Amygdala (tissue), 56 donors: ENCODE results near the gene FERD3L.

Experiments used
- DNase-seq, 56 donors: peaks; one replicate each; lab custom pipeline; 2025; lab: John Stamatoyannopoulos, UW

The FERD3L gene

DNA sequence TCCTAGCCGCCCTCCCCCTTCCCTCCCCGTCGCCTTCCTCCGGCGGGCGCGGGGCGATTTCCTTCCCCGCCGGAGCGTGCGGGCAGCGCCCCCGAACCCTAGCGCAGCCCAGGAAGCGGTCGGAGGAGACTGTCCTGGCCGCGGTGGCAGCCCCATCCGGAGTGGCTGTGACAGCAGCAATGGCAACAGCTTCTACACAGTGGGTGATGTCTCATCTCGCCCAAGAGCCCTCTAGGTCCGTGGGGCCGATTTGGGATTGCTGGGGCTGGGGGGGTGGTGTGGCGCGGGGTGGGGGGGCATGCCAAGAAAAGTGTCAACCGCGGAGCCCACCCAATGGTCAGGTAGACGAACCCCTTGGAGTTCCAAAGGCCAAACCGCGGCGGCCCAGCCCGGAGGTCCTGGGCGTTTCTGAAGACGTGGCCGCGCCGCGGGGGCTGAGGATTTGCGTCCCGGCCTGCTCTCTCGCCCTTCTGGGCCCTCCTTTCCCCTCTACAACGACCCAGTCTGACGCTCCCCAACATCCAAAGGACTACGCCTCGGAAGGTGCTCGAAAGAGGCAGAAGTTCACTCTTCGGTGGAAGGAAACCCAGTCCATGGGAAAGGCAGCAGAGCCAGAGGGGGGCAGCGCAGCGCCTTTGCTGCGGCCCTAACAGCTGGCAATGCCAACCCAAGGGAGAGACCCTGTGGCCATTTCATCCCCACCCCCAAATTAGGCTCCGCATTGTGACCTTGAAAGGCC lies 27.2 kb downstream of the FERD3L start:
- no peak for DNase-seq

DNA sequence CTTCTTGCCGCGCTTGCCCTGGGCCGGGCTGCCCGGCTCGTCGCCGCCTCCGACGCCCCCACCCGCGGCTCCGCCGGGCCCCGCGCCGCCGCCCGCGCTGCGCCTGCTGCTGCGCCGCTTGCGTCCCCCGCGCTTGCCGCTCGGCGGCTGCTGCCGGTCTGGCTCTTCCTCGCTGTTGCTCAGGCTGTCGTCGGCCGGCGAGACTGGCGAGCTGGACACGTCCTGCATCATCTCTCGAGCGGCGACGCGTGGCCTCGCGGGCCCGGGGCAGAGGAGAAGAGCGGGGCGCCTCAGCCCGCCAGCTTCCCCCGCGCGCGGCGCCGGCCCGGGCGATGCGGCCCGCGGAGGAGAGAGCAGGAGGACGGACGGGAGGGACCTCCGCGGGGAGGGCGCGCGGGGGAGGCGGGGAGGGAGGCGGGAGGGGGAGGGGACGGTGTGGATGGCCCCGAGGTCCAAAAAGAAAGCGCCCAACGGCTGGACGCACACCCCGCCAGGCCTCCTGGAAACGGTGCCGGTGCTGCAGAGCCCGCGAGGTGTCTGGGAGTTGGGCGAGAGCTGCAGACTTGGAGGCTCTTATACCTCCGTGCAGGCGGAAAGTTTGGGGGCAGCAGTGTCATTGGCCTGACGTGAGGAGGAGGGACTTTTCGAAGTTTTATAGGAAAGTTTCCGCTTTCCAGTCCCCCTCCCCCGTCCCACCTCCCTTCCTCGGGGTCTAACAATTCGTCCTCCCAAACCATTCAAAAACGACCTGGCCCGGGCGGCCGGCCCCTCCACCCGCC lies 27.9 kb downstream of the FERD3L start, which contains the start of gene TWIST1:
Gene TWIST1, minus strand, starts transcription at position 546 of the 779 bp plus-strand sequence. Its CDS starts 315 bp downstream, at position 231.
- no peak for DNase-seq

DNA sequence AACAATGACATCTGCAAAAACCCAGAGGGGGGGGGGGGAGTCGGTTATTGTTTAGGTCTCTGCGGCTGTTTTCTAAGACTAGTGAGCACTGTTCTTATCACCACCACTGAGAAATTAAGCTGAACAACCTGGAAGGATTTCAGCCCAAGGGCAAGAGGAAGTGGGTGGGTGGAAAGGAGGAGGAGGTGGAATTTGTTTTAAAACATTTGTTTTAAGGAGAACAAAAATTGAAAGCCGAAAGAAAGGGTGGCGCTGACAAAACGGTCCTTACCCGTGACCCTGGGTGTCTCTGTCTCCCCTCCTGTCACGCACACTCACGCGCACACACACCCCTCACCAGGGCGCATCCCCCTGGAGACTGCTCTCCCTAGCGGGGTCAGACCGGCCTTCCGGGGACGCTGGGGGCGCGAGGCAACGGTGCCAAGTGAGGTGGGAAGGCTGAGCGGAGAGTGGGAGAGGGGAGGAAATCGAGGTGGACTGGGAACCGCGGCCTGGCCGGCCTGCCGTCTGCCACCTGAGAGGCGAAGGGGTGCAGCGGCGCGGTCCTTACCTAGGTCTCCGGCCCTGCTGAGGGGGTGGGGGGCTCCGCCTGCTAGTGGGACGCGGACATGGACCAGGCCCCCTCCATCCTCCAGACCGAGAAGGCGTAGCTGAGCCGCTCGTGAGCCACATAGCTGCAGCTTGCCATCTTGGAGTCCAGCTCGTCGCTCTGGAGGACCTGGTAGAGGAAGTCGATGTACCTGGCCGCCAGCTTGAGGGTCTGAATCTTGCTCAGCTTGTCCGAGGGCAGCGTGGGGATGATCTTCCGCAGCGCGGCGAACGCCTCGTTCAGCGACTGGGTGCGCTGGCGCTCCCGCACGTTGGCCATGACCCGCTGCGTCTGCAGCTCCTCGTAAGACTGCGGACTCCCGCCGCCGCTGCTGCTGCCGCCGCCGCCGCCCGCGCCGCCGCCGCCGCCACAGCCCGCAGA lies 28.8 kb downstream of the FERD3L start:
- no peak for DNase-seq

- DNase-seq: no peak
These were observed 30.7 kb downstream of the FERD3L start for GRCh38 chr7:19114551-19114855.

GRCh38 chr7:19113855-19114550 lies 31.2 kb downstream of the FERD3L start:
- DNase-seq: no peak

DNA sequence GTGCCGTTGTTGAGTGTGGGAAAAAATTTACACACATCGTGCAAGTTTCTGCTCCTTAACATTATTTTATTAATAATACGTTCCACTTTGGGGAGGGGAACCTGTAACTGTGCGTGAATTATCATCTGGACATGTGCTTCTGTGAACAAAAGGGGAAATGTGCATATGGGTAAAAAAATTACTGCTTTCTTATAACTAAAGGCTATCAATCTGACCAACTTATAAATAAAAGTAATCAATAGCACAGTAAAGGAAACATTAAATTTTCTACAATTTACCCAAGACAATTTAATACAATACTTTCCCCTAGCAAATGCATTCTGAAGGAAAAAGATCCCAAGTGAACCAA lies 32.2 kb downstream of the FERD3L start:
- DNase-seq: no peak

DNA sequence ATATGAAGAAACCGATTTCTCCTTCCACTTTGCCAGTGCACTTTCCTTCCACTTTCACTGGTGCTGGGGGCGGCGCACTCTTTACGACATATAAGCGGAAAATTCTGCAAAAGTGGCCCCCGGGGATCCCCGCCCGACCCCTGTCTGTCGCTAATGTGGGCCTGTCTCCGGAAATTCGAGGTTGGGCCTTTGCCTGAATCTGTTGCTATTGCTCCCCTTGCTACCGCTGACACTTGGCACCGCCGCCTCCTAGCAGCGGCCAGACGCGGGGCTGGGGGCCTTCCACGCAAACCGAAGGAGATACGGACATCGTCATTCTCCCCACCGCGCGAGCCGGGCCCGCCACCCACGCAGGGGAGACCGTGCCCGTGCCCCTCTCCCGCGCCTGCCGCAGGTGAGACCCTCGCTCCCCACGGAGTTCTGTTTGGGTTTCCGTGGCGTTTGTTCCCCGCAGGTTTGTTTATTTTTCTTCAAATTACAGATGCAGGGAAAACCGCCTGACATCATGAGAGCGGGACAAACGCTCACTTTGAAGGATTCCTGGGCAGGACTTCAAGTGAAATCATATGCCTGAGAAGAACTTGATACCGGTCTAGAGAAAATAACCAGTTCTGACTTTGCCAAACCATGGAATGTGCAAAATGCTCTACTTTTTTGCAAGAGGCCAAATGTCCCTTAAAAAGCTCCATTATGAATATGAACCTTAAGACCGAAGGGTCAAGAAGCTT lies 32.8 kb downstream of the FERD3L start:
- no peak for DNase-seq

- no peak for DNase-seq
These were observed 33.5 kb downstream of the FERD3L start for GRCh38 chr7:19111474-19112273.

DNA sequence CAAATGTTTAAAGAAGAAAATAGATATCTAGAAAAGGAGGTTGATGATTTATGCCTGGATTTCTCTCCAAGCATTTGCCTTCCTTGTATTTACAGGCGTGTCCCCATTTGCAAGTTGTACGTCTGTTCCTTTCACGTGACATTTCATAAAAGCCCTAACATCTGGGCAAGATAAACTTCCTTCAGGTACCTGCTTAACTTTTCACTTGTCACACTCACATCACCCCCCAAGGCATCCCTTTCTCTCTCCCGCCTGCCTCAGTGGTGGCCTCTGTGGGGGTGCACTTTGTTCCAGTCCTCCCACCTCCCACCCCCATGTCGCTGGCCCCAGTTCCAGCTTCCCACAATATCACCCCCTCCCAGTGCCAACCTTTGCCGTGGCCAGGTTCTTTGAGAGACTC lies 34.4 kb downstream of the FERD3L start:
- DNase-seq: no peak

DNA sequence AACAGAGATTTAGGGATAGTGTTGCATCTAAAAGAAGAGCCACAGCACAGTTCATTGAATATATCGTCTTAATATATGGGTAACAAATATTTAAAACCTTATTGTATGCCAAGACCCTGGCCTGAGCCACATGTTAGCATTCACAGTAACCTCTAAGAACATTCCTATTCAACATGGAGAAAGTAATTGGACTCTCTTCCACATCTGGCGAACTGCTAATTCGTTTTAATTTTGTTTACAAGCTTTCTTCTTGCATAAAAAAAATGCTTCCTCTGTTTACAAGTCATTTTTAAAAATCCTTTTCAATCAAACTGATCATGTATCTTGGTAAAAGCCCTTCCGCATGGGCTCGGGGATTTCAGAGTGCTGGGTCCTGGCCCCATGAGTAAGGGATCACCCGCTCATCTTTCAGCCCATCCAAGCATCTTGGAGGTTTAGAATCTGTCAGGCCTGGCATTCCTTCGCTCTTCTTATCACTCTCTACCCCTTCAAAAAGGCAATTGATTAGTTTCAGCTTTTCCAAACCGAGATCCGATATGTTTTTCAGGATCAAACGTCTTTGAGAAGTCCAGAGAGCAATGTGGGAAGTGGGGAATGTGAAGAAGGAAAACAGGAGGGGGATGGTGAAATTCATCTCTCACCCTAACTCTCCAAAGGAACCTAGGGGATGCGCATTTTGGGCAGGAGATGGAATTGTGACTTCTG lies 35.0 kb downstream of the FERD3L start:
- no peak for DNase-seq

- DNase-seq: no peak
These were observed 35.9 kb downstream of the FERD3L start for GRCh38 chr7:19109000-19109946.

GRCh38 chr7:19107356-19108146 lies 37.7 kb downstream of the FERD3L start:
- peak in 1 of 56 donors; percentile 23 for DNase-seq

DNA sequence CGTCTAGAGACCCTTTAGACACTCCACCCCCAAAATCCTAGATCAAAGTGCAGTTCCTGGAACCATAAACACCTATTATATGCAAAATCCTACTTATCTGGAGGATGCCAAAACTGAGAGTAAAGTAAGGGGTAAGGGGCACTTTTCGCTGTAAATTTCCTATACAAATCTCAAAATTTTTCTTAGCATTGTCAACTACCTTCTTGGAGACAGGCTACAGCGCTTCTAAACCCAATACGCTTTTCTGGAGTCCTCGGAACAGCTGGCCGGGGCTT lies 38.2 kb downstream of the FERD3L start:
- DNase-seq: no peak

GRCh38 chr7:19106241-19107080 lies 38.8 kb downstream of the FERD3L start:
- DNase-seq: no peak

GRCh38 chr7:19105546-19105945 lies 39.7 kb downstream of the FERD3L start:
- DNase-seq: no peak

DNA sequence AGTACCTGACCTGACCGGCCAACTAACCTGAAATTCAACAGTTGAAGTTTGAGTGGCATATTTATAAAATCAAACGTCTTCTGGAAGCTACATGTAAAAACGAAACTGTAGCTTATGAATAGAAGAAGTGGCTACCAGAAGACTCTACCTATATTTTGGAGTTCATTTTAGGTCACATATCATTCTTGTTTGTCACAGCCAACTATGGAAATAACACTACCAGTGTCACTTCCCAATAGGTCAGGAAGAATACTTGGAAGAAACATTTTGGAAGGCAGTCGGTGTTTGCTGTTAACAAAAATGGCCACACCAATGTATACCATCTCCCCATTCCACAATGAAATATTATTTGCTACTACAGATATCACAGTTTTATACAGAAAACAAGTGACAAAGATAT lies 40.4 kb downstream of the FERD3L start:
- DNase-seq: no peak
